Stomach (tissue), 9 donors: ENCODE results near the gene IRF2. TPM values are rescaled to one million over a fixed set of nuclear protein-coding genes. Genes with fewer than 3 reads are reported as not detected.

Source experiments
- DNase-seq, 2 donors: peaks; one replicate each; pipeline versions ENCODE4 v3.0.0 to v3.0.0-alpha.2; 2013 to 2019
- H3K27ac ChIP-seq, 5 donors: fragments of 200-600 bp in 4 of 5; sonication (generic) in 4 of 5; one replicate each; pipeline ENCODE4 v1.5.1; 2013 to 2019; ENCODE audit warnings: mild to moderate bottlenecking in 1 of 5, moderate library complexity in 1 of 5
- H3K27me3 ChIP-seq, 3 donors: fragments of 200-600 bp; sonication (generic); one replicate each; pipeline ENCODE4 v1.5.1; 2017 to 2019; ENCODE audit warnings: mixed run types in 1 of 3
- H3K36me3 ChIP-seq, 4 donors: fragments of 200-600 bp; sonication (generic); 1 replicate in 3 of 4; 2 replicates in 1 of 4; pipeline ENCODE4 v1.5.1; 2016 to 2019
- H3K4me1 ChIP-seq, 4 donors: fragments of 200-600 bp; sonication (generic); one replicate each; pipeline ENCODE4 v1.5.1; 2016 to 2019
- H3K4me3 ChIP-seq, 4 donors: fragments of 200-600 bp; sonication (generic) in 3 of 4; one replicate each; pipeline ENCODE4 v1.5.1; 2016 to 2019; ENCODE audit warnings: mild to moderate bottlenecking in 1 of 4
- H3K9me3 ChIP-seq, 4 donors: fragments of 200-600 bp; sonication (generic); one replicate each; pipeline ENCODE4 v1.5.1; 2016 to 2019
- EP300 ChIP-seq: sonication (generic); formaldehyde crosslinking; IDR thresholded peaks from one replicate; pipeline ENCODE4 v1.6.1; 2017; ENCODE audit warnings: antibody characterized with exemption
- POLR2A ChIP-seq, 4 donors: fragments of 450-650 bp; IDR thresholded peaks; one replicate each; pipeline ENCODE4 v1.6.1; 2016; ENCODE audit warnings: antibody characterized with exemption in 4 of 4, control low read depth in 2 of 4, mild to moderate bottlenecking in 1 of 4, moderate library complexity in 1 of 4
- POLR2AphosphoS5 ChIP-seq, 3 donors: sonication (generic); formaldehyde crosslinking; IDR thresholded peaks; one replicate each; pipeline ENCODE4 v1.6.1; 2016; ENCODE audit warnings: antibody characterized with exemption in 3 of 3
- WGBS, 5 donors: extraction: QIAGEN DNeasy Blood & Tissue Kit in 3 of 5; methylation state at CpG; one replicate each; pipeline versions ENCODE4 v1.1.5 to v1.1.7; 2013 to 2018; 5-methylcytosine and 5-hydroxymethylcytosine counted together
- intact Hi-C: fragments of 100-400 bp; cut with DNase I; formaldehyde crosslinking; loops from one replicate; pipeline ENCODE4 v1.15.1; 2023; ENCODE audit warnings: low total_unique reads
- polyA plus RNA-seq, 3 donors: library from polyadenylated mRNA; stranded (reverse); fragments of 200-250 nt; gene quantifications; one replicate each; pipeline ENCODE4 v1.2.3, GENCODE V29; 2013
- total RNA-seq, 5 donors: library from RNA; depleted of rRNA; stranded (reverse); fragments of >200 nt; gene quantifications; one replicate each; pipeline versions ENCODE4 v1.1.0 to v1.2.3, GENCODE V29; 2014 to 2016
- TF ChIP-seq, protein P1 (sequence below), 7 experiments: fragments of 450-650 bp in 4 of 7; fragments of 200-600 bp in 3 of 7; sonication (generic) in 3 of 7; IDR thresholded peaks; one replicate each; pipeline ENCODE4 v1.5.1; 2016 to 2019; ENCODE audit warnings: antibody characterized with exemption in 7 of 7, control low read depth in 2 of 7, mild to moderate bottlenecking in 1 of 7
- donor health status: healthy with polysubstance abuse.
- donor health status: Bipolar disorder and iron deficiency.
- donor health status: healthy.

Gene IRF2
- total and polyA plus RNA-seq, 8 donors: 5.5 to 253 (median 29.0) TPM

DNA sequence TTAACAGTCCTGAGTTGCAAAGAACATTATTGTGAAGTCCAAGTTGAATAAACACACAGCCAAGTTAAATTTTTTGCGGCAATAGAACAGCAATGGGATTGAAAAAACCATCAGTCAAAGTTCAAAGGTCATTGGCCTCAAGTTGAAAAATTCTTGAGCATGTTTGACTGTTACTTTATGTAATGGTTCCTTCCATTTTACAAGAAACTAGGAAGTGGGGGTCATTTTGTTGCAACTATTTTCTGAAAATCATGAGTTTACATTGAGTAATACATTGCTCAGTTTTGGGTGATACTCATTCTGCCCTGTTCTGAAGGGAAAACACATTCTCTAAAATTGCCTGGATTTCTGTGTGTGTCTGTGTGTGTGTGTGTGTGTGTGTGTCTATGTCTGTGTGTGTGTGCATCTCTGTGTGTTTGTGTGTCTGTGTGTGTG is 5.2 kb upstream of the IRF2 start:
- Histone ChIP-seq H3K27me3 (no peaks in the 10 kb centered on the region), H3K27ac (peak overlapping the region in 2 of 5 donors; percentile 46 to 49), H3K36me3 (no peaks in the 10 kb centered on the region), H3K9me3 (no peaks in the 10 kb centered on the region), H3K4me1 (peaks cover 17 to 41% (median 24%) of the 10 kb centered on the region in 4 donors), H3K4me3 (no peak overlapping the region)
- intact Hi-C loops: no loop called here
- TF ChIP-seq, protein P1, sequence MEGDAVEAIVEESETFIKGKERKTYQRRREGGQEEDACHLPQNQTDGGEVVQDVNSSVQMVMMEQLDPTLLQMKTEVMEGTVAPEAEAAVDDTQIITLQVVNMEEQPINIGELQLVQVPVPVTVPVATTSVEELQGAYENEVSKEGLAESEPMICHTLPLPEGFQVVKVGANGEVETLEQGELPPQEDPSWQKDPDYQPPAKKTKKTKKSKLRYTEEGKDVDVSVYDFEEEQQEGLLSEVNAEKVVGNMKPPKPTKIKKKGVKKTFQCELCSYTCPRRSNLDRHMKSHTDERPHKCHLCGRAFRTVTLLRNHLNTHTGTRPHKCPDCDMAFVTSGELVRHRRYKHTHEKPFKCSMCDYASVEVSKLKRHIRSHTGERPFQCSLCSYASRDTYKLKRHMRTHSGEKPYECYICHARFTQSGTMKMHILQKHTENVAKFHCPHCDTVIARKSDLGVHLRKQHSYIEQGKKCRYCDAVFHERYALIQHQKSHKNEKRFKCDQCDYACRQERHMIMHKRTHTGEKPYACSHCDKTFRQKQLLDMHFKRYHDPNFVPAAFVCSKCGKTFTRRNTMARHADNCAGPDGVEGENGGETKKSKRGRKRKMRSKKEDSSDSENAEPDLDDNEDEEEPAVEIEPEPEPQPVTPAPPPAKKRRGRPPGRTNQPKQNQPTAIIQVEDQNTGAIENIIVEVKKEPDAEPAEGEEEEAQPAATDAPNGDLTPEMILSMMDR (IDR thresholded peaks at IDR 0.05): no peak
- TF ChIP-seq EP300: no peak
- no peak for TF ChIP-seq POLR2A (IDR thresholded peaks at IDR 0.05)
- no peak for TF ChIP-seq POLR2AphosphoS5 (IDR thresholded peaks at IDR 0.05)
- 37 to 56% (median 42%) methylated on average over 1 of the region's 1 CpG for WGBS, 5 donors
- no peak for DNase-seq

DNA sequence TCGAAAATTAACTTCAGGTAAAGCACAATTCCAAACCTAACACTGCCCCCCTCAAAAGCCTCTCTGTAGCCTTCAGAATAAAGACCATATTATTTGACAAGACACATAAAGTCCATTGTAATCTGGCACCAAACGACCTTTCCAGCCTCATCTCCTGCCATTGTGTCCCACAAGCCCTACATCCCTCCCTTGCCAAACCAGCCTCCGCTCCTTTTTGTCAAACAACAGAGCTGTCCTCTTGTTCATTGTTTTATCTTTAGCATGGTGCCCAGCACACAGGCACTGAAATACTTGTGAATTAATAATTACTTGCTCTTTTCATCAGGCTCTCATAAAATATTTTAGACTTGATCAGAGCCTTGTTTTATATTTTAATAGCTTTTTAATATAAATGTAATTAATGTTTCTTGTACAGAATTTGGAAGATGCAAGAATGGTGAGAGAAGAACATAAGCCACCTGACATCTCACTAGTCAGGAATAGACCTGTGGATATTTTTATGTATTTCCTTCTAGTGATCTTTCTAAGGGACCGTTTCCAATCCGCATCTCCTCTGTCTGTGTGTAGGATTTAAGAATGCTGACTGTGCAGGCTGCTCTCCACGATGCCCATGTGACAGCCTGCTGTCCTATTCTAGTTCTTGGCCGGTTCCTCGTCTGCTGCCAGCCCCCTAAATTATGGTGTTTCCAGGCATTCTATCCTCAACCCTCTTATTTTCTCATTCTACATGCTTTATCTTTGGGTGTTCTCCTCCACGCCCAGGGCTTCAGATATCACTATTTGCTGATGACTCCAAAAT is 3.0 kb upstream of the IRF2 start:
- Histone ChIP-seq H3K27ac (peak overlapping the region in 3 of 5 donors; percentile 99 to 100 (median 100)), H3K9me3 (no peaks in the 10 kb centered on the region), H3K4me1 (peaks cover 17 to 41% (median 24%) of the 10 kb centered on the region in 4 donors), H3K36me3 (no peaks in the 10 kb centered on the region), H3K4me3 (peak overlapping the region in 1 of 4 donors; percentile 66), H3K27me3 (no peaks in the 10 kb centered on the region)
- DNase-seq: no peak
- no peak for TF ChIP-seq POLR2A (IDR thresholded peaks at IDR 0.05)
- no peak for TF ChIP-seq EP300
- TF ChIP-seq POLR2AphosphoS5 (IDR thresholded peaks at IDR 0.05): no peak
- intact Hi-C loops: no loop called here
- WGBS, 5 donors: 62 to 75% (median 66%) methylated on average over 9 of the region's 9 CpGs

DNA sequence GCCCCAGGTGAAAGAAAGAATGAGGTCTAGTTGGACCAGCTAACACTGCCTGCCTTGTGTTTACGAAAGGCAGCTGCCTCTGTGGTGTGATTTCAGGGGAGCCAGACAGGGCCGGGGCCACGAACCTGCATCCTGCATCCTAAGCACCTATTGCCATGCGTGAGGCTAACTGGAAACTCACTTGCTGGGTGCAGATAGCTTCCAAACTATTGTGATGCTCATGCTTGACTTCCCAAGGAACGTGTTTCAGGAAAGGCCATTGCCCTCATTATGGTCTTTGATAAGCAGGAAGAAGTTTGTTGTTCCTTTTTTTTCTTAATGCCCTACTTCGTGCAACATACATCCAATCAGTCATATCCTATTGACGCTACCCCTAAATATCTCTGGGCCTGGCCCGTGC is 2.3 kb upstream of the IRF2 start:
- Histone ChIP-seq H3K27me3 (no peaks in the 10 kb centered on the region), H3K36me3 (no peaks in the 10 kb centered on the region), H3K4me1 (peaks cover 22 to 48% (median 31%) of the 10 kb centered on the region in 4 donors), H3K9me3 (no peaks in the 10 kb centered on the region), H3K27ac (peak overlapping the region in 3 of 5 donors; percentile 99 to 100 (median 100)), H3K4me3 (peak overlapping the region in 2 of 4 donors; percentile 66 to 82)
- 45 to 64% (median 55%) methylated on average over 8 of the region's 8 CpGs for WGBS, 5 donors
- intact Hi-C loops: no loop called here
- TF ChIP-seq, protein P1 (IDR thresholded peaks at IDR 0.05): no peak
- TF ChIP-seq POLR2A (IDR thresholded peaks at IDR 0.05) (no peak), POLR2AphosphoS5 (IDR thresholded peaks at IDR 0.05) (peak in 1 of 3 donors; percentile 5), EP300 (no peak)
- DNase-seq: no peak

DNA sequence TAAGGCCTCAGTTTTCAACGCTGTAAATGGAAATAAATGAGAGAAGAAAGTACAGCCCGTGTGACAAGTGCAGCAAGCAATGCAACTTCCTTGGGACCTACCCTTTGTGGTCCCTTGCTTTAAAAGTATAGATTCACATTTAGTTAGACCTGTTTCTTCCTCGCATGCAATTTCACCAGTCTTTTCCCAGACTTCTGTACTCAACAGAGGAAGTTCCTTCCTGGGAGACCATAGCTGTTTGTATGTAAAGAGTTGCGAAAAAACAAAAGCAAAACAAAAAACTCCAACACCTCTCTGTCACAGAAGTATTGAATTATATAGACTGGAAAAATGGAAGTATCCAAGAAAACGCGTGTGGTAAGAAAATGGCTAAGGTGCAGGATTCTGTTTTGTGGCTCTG is 1.1 kb upstream of the IRF2 start:
- Histone ChIP-seq H3K4me1 (peaks cover 29 to 60% (median 40%) of the 10 kb centered on the region in 4 donors), H3K36me3 (no peaks in the 10 kb centered on the region), H3K4me3 (peak overlapping the region; percentile 66 to 93 (median 86)), H3K9me3 (no peaks in the 10 kb centered on the region), H3K27ac (peak overlapping the region; percentile 97 to 100 (median 99)), H3K27me3 (no peaks in the 10 kb centered on the region)
- intact Hi-C loops: no loop called here
- DNase-seq: no peak
- TF ChIP-seq EP300 (no peak), POLR2A (IDR thresholded peaks at IDR 0.05) (no peak), POLR2AphosphoS5 (IDR thresholded peaks at IDR 0.05) (no peak)
- TF ChIP-seq, protein P1 (IDR thresholded peaks at IDR 0.05): no peak
- WGBS, 5 donors: 34 to 47% (median 42%) methylated on average over 6 of the region's 6 CpGs
